HepG2 (cell line): ENCODE data around the gene TMEM186. TPM values are rescaled to one million over a fixed set of nuclear protein-coding genes. Genes with fewer than 3 reads are reported as not detected.
A peak's percentile ranks its signal among the peaks of the same experiment; 100 is the strongest.

Experiments used
- BCLAF1 ChIP-seq: fragments of 450-650 bp; IDR thresholded peaks from 2 replicates; pipeline ENCODE4 v1.6.1; 2017; ENCODE audit warnings: mild to moderate bottlenecking
- CHD4 ChIP-seq: fragments of 200-600 bp; sonication (generic); IDR thresholded peaks from 2 replicates; pipeline ENCODE4 v1.7.0; 2017; ENCODE audit warnings: mild to moderate bottlenecking, low read length, borderline replicate concordance
- KAT8 ChIP-seq: IDR thresholded peaks from 2 replicates; pipeline ENCODE4 v1.6.1; 2016; ENCODE audit warnings: missing genetic modification reagents, missing compliant biosample characterization
- MAX ChIP-seq: IDR thresholded peaks from 2 replicates; pipeline ENCODE4 v1.6.1; 2012; ENCODE audit warnings: inconsistent platforms
- NFE2 ChIP-seq: sonication (generic); formaldehyde crosslinking; IDR thresholded peaks from 2 replicates; pipeline ENCODE4 v1.4.0; 2020; ENCODE audit warnings: missing genetic modification reagents
- NPAS2 ChIP-seq: sonication (generic); formaldehyde crosslinking; IDR thresholded peaks from 2 replicates; pipeline ENCODE4 v1.8.0; 2022; ENCODE audit warnings: mild to moderate bottlenecking, missing genetic modification reagents, borderline replicate concordance
- RARA ChIP-seq: IDR thresholded peaks from 2 replicates; pipeline ENCODE4 v1.6.1; 2016; ENCODE audit warnings: missing genetic modification reagents, missing compliant biosample characterization
- SRSF9 ChIP-seq: fragments of 200-400 bp; formaldehyde crosslinking; IDR thresholded peaks from 2 replicates; pipeline ENCODE4 v1.6.1; 2018; ENCODE audit warnings: borderline replicate concordance, mild to moderate bottlenecking, low read depth, low read length; ENCODE audit not compliant: insufficient read depth, poor library complexity, severe bottlenecking
- ZBTB38 ChIP-seq: sonication (generic); formaldehyde crosslinking; IDR thresholded peaks from 2 replicates; pipeline ENCODE4 v1.5.1; 2020; ENCODE audit warnings: mild to moderate bottlenecking, missing genetic modification reagents
- ZFP36 ChIP-seq: fragments of 150-350 bp; IDR thresholded peaks from 2 replicates; pipeline ENCODE4 v1.6.1; 2018; ENCODE audit warnings: borderline replicate concordance, low read length, low read depth; ENCODE audit not compliant: partially characterized antibody
- ZFP82 ChIP-seq: sonication (generic); formaldehyde crosslinking; IDR thresholded peaks from 2 replicates; pipeline ENCODE4 v1.5.1; 2020; ENCODE audit warnings: mild to moderate bottlenecking, missing genetic modification reagents, borderline replicate concordance
- ZFP90 ChIP-seq: sonication (generic); formaldehyde crosslinking; IDR thresholded peaks from 2 replicates; pipeline ENCODE4 v1.8.0; 2022; ENCODE audit warnings: missing genetic modification reagents, mild to moderate bottlenecking, inconsistent platforms, borderline replicate concordance
- ZNF101 ChIP-seq: sonication (generic); formaldehyde crosslinking; IDR thresholded peaks from 2 replicates; pipeline ENCODE4 v1.4.0; 2020; ENCODE audit warnings: mild to moderate bottlenecking, low read depth, missing genetic modification reagents, borderline replicate concordance
- ZNF367 ChIP-seq: sonication (generic); formaldehyde crosslinking; IDR thresholded peaks from 2 replicates; pipeline ENCODE4 v1.4.0; 2020; ENCODE audit warnings: missing genetic modification reagents, borderline replicate concordance
- ZNF543 ChIP-seq: sonication (generic); formaldehyde crosslinking; IDR thresholded peaks from 2 replicates; pipeline ENCODE4 v1.4.0; 2020; ENCODE audit warnings: mild to moderate bottlenecking, missing genetic modification reagents
- ZNF556 ChIP-seq: sonication (generic); formaldehyde crosslinking; IDR thresholded peaks from 2 replicates; pipeline ENCODE4 v1.4.0; 2020; ENCODE audit warnings: mild to moderate bottlenecking, missing genetic modification reagents, borderline replicate concordance
- polyA plus RNA-seq, 8 experiments: library from polyadenylated mRNA; depleted of rRNA in 3 of 8; stranded (reverse) in 7 of 8; unstranded in 1 of 8; fragments of >200 nt; fragmentation: Illumina TruSeq in 4 of 8; extraction: Trizol in 4 of 8; gene quantifications; 2 replicates each; pipeline versions ENCODE4 v1.2.1 to v1.2.3, GENCODE V29; 2011 to 2016; ENCODE audit warnings: low read depth in 4 of 8, missing spikeins in 1 of 8, mixed read lengths in 1 of 8; ENCODE audit not compliant: insufficient read depth in 1 of 8
- total RNA-seq, 5 experiments: library from RNA; depleted of rRNA; stranded (reverse); fragments of >200 nt; fragmentation: Illumina TruSeq; extraction: Trizol; gene quantifications; 2 replicates each; pipeline ENCODE4 v1.2.3, GENCODE V29; 2016; ENCODE audit warnings: low read depth in 1 of 5
- TF ChIP-seq, protein P1 (sequence below): IDR thresholded peaks from 2 replicates; pipeline ENCODE4 v1.6.1; 2016; ENCODE audit warnings: mild to moderate bottlenecking, missing biosample characterization, missing genetic modification reagents
- TF ChIP-seq, protein P2 (sequence below): sonication (generic); formaldehyde crosslinking; IDR thresholded peaks from 2 replicates; pipeline ENCODE4 v1.5.0; 2020; ENCODE audit warnings: missing genetic modification reagents

Gene TMEM186
- total and polyA plus RNA-seq, 2 of the 13 experiments (the other 11 are each of a cell fraction or from before 2014, with no cell fraction given) = 16.2 to 19.3 TPM

GRCh38 chr16:8797364-8798173, at the start of gene TMEM186, which contains the start of gene PMM2 (continued):
- TF ChIP-seq ZNF101 (CRISPR knock-in tag) (peak; percentile 55; the same call in 1 of the 2 replicates), NFE2 (CRISPR knock-in tag) (peak; percentile 9; the same call in 1 of the 2 replicates), ZNF367 (CRISPR knock-in tag) (peak; percentile 92), KAT8 (CRISPR knock-in tag) (peak; percentile 99), NPAS2 (CRISPR knock-in tag) (0 out of 2 replicates have a peak, but pooled peaks have one; percentile 91), MAX (peak; percentile 100), BCLAF1 (no peak), ZNF556 (CRISPR knock-in tag) (peak; percentile 97), ZFP90 (CRISPR knock-in tag) (peak; percentile 98), ZBTB38 (peak; percentile 93), CHD4 (no peak; the same call in 1 of the 2 replicates), ZNF543 (CRISPR knock-in tag) (peak; percentile 96), RARA (CRISPR knock-in tag) (0 out of 2 replicates have a peak, but pooled peaks have one; percentile 53), ZFP82 (CRISPR knock-in tag) (peak; percentile 97), ZFP36 (no peak), SRSF9 (no peak)
- TF ChIP-seq, protein P1, sequence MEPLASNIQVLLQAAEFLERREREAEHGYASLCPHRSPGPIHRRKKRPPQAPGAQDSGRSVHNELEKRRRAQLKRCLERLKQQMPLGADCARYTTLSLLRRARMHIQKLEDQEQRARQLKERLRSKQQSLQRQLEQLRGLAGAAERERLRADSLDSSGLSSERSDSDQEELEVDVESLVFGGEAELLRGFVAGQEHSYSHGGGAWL (CRISPR knock-in tag) = peak; percentile 100
- TF ChIP-seq, protein P2, sequence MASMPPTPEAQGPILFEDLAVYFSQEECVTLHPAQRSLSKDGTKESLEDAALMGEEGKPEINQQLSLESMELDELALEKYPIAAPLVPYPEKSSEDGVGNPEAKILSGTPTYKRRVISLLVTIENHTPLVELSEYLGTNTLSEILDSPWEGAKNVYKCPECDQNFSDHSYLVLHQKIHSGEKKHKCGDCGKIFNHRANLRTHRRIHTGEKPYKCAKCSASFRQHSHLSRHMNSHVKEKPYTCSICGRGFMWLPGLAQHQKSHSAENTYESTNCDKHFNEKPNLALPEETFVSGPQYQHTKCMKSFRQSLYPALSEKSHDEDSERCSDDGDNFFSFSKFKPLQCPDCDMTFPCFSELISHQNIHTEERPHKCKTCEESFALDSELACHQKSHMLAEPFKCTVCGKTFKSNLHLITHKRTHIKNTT (CRISPR knock-in tag) = no peak
